Fibroblast of peridontal ligament (primary cell): ENCODE results near the gene NTMT1.
"Not testable (repeated sequence)": the region's sequence is repeated elsewhere in the genome, so short reads cannot be mapped to it uniquely, and the experiment has no call there.

Experiments used
- DNase-seq: peaks from one replicate; pipeline ENCODE4 v3.0.0-alpha.2; 2010; ENCODE audit errors: extremely low read depth

The NTMT1 gene

GRCh38 chr9:129654554-129655040 is 28.6 kb downstream of the NTMT1 start:
- no peak for DNase-seq

- no peak for DNase-seq
Observed at GRCh38 chr9:129655154-129655553, 29.2 kb downstream of the NTMT1 start.

GRCh38 chr9:129655696-129656095 is 29.7 kb downstream of the NTMT1 start:
- no peak for DNase-seq

- DNase-seq: no peak
Observed at GRCh38 chr9:129656795-129657390, 30.9 kb downstream of the NTMT1 start.

- no peak for DNase-seq
Observed at GRCh38 chr9:129661029-129661428, 35.1 kb downstream of the NTMT1 start.

- DNase-seq: not testable (repeated sequence)
Observed at GRCh38 chr9:129662239-129662638, 36.3 kb downstream of the NTMT1 start.

DNA sequence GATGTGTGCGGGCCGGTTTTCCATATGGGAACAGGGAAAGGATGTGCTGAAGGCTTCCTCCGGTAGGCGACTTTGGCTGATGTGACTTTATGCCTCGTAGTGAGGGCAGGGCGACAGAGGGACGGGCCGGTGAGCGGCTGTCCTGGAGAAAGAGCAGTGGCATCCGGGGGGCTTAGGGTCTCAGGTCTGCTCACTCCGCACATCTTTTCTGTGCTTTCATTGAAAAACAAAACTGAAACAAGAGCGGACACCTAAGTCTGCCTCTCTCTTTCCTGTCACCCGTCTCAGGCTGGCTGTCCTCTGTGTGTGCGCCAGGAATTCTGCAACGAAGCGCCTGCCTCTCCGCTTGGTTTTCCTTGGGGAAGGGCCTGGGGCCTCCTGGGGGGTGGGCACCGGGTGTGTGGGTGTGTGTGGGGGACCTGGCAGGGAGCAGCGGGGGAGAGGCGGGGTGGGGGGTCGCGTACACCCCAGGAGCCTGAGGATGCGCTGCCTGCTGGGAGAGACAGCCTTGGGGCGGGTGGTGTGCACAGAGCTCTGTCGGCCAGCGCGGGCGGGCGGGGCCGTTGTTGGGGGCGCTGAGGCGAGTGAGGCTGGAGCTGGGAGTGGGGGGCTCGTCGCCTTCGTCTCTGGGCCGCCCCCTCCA is 38.9 kb downstream of the NTMT1 start:
- no peak for DNase-seq

DNA sequence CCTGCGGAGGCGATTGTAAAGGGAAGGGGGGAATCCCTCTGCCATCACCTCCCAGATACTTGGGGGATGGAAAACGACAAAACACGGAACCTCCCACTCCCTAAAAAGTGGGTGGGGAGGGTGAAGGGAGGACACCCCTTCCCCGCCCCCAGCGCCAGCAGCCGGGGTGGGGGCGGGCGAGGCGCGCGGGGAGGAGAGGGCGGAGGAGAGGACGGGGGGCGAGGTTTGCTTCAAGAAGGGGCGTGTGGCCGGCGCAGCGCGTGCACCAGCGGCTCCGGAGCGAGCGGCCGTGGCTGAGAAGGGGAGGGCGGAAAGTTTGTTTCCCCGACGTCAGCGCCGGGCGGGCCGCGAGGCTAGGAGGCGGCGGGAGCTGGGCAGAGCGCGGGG is 39.4 kb downstream of the NTMT1 start, which contains the start of gene PRRX2:
Gene PRRX2, plus strand, starts transcription at position 259 of the 387 bp plus-strand sequence. CDS start 221 bp downstream, outside the sequence.
- peak; percentile 67 for DNase-seq

DNA sequence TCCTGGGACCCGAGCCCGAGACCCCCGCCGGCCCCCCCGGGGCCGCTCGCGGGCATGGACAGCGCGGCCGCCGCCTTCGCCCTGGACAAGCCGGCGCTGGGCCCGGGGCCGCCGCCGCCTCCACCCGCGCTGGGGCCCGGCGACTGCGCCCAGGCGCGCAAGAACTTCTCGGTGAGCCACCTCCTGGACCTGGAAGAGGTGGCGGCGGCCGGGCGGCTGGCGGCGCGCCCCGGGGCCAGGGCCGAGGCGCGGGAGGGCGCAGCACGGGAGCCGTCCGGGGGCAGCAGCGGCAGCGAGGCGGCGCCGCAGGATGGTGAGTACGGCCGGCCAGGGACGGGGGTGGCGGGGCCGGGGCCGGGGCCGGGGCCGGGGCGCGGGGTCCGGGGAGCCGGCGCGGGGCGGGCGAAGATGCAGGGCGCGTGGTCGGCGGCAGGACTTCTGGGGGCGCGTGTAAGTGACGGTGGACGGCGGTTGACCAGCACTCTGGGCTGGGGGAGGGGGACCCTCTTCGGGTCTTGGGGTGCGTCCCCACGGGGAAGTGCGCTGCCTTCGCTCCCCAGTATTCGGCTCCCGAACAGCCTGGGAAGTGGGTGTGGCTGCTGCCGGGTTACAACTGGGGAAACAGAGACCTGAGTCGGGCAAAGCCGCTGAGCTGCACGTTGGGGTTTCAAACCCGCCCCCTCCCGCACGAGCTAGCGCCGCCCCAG is 40.0 kb downstream of the NTMT1 start:
- no peak for DNase-seq

- no peak for DNase-seq
Observed at GRCh38 chr9:129666575-129666974, 40.6 kb downstream of the NTMT1 start.

- no peak for DNase-seq
Observed at GRCh38 chr9:129667378-129667777, 41.4 kb downstream of the NTMT1 start.

DNA sequence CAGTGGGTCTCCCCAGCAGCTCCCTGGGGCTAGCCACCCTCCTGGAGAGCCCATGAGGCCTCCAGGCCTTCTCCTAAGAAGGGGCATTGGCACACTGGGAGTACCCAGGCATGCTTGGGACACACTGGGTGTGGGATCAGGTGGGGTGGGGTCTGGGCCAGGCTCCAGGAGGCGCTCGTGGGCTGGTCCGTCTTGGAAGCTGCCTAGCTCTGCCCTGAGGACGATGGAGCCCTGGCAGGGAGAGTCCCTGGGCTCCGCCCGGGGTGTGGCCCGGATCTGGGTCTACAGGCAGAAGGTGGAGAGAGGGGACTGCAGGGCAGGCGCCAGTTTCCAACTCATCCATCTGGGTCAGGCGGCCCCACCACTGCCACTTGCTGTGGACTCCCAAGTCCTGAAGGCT is 41.9 kb downstream of the NTMT1 start:
- DNase-seq: no peak

DNA sequence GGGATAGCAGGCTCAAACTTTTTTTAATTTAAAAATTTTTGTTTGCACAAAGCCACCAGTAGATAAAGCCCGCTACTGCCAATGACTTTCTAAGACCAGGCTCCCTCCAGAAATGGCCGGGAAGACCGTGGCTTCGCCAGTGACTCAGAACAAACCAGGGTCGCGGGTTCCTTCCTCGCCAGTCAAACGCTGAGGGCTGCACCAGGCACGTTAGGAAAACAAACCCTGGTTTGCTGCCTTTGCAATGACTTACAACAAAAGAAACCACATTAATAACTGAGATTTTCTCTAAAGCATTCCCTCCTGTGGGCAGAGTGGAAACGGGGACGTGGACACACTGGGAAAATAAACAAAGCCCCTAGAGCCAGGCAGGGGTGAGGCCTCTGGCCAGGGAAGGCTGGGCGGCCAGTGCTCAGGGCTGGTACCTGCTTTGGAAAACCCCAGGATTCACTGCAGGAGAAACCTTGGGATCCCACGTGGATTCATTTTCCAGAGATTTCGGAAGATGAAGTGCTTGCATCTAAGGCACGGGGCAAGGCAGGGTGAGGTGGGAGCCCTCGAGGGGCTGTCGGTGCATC is 43.3 kb downstream of the NTMT1 start:
- peak; percentile 87 for DNase-seq

DNA sequence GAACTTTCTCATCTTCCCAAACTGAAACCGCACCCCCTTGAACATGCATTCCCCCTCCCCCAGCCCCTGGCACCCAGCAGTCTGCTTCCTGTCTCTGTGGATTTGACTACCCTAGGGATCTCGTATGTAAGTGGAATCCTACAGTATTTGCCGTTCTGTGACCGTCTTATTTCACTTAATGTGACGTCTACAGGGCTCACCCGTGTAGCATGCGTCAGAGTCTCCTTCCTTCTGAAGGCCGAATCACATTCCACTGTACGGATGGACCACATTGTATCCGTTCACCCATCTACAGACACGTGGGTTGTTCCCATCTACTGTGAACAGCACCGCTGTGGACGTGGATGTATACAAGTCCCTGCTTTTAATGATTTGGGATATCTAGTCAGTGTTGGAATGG is 44.0 kb downstream of the NTMT1 start:
- peak; percentile 62 for DNase-seq

DNA sequence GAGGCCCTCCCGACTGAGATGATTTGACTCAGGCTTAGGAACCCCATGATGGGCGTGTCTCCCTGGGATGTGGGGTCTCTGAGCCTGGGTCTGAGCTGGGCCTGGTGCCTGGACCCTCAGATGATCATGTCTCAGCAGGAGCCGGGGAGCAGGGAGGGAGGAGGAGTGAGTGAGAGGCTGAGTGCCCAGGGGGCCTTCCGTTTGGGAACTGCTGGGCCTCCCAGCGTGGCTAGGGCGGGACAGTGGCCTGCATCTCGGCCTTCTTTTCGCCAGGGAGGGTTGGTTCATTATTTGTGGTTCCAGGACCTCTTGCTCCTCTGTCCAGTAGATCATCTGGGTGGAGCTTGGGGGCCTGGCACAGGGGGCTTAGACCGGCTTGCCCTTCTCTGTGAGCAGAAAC is 45.1 kb downstream of the NTMT1 start:
- DNase-seq: no peak

DNA sequence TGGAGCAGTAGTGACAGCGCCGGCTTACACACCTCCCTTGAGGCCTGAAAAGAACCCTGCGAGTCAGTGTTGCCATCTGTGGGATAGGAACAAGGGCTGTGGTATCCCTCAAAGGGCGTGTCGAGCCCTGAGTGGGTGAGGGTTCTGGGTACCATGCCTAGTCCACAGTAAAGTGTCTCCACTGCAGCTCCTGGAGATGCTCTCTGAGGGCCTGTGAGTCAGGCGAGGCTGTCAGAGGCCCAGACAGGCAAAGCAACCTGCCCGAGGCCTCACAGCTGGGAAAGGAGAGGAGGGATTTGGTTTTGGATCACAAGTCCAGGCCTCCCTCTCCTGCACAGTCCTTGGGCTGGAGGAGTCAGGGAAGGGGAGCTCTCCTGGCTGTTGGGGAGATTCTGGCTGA is 45.6 kb downstream of the NTMT1 start:
- DNase-seq: no peak

- no peak for DNase-seq
Observed at GRCh38 chr9:129672702-129673101, 46.7 kb downstream of the NTMT1 start.

GRCh38 chr9:129673602-129674001 is 47.6 kb downstream of the NTMT1 start:
- DNase-seq: no peak

GRCh38 chr9:129674229-129674628 is 48.3 kb downstream of the NTMT1 start:
- no peak for DNase-seq

GRCh38 chr9:129675620-129676019 is 49.7 kb downstream of the NTMT1 start:
- DNase-seq: no peak

DNA sequence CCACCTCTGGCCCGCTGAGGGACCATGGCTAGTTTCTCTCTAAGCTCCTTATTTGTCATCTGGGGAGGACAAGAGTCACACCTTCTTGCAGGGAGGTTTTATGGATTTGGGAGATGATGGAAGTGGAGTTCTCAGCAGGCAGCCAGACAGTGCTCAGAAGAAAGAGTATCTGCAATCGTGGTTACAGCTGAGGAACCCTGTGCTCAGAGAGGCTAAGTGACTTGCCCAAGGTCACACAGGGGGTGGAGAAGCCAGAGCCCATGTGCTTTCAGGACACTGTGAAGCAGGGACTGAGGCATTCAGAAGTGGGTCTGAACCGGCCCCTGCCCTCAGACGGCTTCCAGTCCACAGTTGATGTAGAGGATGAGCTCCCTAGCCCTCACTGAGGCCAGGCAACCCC is 50.3 kb downstream of the NTMT1 start:
- DNase-seq: no peak

DNA sequence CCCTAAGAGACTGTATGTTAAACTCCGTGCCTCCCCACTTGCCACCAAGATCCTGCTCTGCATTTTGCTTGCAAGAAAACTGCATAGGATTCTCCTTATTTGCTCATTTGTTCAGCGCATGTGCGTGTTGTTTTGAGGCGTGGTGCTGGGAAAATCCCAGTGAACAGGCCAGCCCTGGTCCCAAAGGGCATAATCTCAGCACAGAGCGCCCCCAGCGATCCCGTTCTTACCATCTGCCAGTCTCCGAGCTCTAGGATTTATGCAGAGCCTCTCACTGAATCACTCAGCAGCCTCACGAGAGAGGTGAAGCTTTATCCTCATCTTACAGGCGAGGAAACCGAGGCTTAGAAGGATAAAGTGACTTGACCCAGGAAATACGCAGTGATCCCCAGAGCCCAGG is 51.0 kb downstream of the NTMT1 start:
- peak; percentile 86 for DNase-seq

GRCh38 chr9:129677456-129677855 is 51.5 kb downstream of the NTMT1 start:
- DNase-seq: peak; percentile 57
